Urothelium cell line (cell line): ENCODE data around the gene KREMEN1.
"Not testable (repeated sequence)": the region's sequence is repeated elsewhere in the genome, so short reads cannot be mapped to it uniquely, and the experiment has no call there.

Experiments used
- DNase-seq: peaks from one replicate; pipeline ENCODE4 v3.0.0; 2011; ENCODE audit warnings: low spot score, mixed read lengths
- FAIRE-seq: peaks from 2 replicates; lab custom pipeline; 2011; peaks lifted over from hg19 to GRCh38; lab: Jason Lieb, UNC

KREMEN1 gene

DNA sequence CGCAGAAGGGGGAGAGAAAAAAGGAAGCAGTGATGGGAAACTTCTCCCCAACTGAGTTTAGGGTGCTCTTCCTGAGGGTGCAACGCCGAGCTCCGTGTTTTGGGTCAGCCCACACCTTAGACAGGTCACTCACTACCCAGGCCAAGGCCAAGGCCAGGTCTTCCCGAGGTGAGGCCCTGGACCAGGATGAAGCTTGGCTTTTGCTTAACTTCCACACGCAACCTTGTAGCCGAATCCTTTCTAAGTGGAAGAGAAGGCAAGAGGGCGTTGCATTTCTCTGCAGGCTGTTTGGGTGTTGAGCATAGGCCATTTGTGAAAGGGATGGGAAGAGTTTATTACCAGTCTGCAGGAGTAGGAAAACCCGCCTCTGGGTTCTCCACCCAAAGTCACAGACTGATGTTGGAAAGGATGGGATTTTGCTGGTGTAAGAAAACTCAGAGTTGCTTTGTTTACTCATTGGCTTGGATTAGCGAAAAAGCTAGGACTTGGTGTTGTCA is 1.5 kb downstream of the KREMEN1 start:
- FAIRE-seq (no peak), DNase-seq (no peak)

DNA sequence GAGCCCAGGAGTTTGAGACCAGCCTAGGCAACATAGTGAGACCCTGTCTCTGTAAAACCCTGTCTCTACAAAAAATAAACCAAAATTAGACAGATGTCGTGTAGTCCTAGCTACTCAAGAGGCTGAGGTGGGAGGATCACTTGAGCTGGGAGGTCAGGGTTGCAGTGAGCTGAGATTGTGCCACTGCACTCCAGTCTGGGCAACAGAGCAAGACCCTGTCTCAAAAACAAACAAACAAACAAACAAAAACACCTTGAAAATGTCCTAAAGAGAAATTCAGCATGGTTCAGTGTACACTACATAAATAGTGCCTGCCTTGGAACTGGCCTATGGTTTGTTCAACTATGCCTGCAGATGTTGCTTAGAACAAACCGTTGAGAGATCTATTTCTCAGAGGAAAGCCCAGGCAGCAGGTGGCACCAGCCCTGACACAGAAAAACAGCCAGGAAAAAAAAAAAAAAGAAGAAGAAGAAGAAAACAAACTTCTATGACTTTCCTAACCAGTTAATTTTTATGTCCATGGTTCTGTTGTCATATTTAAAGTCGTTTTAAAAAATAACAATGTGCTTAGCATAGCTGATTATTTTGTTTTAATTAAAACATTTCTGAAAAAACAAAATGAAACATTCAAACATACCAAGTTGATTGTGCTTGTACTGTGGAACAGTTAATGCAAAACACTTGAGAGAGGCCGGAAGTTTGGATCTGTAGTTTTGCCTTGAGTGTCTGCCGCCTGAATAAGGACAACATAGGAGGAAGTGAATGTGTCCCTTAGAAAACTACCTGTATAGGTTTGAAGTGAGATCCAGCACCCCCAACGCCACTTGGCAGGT is 5.4 kb downstream of the KREMEN1 start:
- FAIRE-seq = no peak
- DNase-seq = no peak

DNA sequence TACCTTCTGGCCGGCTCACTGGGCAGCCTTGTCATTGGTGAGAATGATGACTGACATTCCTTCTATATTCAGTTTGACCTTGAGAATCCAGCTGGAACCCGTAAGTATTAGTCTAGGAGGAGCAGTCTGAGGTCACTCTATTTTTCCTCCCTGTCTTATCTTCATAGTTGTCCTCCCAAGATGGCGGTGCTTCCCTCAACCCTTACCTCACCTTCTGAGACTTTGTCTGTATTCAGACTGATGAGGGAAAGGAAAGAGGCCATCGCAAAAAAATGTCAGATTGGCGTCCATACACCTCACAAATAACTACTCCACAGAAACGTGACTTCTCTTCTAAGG is 6.0 kb downstream of the KREMEN1 start:
- FAIRE-seq = no peak
- DNase-seq = no peak

DNA sequence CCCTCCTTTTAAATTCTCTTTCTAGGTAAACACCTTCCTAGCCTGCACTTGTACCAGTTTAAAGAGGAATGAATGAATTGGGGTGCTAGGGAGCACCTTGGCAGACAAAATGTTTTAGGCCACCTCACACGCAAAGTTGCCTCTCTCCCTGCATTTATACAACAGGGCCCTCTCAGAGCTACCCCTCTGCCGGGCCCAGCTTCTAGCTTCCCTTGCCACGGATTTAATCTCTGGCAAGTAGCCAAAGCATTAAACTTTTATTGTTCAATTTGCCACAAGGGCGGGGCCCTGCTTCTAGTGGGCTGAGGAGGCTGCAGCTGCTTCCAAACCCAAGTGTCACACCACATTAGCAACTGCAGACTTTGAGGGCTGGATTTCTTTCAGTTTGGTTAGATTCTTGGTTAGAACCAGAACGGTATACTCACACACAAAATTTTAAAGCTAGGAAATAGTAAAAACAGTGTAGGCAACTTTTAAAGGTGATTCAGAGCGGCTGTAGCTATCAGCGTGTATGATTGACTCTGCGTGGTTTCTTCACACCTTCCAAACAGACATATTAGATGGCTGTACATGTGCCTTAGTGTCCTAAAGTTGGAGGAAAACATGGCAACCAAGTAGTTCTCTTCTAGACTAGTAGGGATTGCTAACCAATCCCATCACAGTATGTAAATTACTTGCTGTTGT is 6.5 kb downstream of the KREMEN1 start:
- no peak for FAIRE-seq
- DNase-seq = no peak

DNA sequence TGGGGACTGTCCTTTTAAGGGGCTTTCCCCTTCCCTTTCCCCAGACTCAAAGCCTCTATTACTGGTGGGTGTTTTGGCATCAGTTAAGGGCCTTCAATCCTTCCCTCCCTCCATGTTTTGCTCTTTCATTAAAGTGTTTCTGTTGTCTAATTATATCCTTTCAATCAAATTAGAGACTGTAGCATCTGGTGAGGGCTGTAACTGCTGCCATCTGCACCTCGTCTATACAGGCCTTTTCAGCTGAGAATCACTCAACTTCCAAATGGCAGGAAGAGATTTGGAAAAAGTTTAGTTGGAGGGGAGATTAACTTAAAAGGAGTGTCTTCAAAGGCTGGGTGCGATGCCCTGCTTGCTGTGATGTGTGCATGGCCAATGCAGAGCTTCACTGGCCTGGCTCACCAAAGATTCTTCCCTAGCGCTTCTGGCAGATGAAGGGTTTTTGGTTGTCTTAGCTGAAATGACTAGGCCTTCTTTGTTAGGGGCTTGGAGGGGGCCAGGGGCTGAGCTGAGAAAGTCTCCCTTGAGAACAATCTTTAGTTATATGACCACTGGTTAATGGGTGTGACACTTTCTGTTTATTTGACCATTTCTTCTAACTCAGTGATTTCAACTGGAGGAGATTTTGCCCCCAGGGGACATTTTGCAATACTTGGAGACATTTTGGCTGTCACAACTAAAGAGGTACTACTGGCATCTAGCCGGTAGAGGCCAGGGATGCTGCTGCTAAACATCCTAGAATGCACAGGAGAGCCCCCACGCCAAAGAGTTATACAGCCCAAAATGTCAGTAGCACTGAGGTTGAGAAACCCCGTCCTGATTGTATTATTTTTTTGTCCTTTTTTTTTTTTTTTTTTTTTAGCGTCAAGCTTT is 7.5 kb downstream of the KREMEN1 start:
- DNase-seq (no peak), FAIRE-seq (no peak)

DNA sequence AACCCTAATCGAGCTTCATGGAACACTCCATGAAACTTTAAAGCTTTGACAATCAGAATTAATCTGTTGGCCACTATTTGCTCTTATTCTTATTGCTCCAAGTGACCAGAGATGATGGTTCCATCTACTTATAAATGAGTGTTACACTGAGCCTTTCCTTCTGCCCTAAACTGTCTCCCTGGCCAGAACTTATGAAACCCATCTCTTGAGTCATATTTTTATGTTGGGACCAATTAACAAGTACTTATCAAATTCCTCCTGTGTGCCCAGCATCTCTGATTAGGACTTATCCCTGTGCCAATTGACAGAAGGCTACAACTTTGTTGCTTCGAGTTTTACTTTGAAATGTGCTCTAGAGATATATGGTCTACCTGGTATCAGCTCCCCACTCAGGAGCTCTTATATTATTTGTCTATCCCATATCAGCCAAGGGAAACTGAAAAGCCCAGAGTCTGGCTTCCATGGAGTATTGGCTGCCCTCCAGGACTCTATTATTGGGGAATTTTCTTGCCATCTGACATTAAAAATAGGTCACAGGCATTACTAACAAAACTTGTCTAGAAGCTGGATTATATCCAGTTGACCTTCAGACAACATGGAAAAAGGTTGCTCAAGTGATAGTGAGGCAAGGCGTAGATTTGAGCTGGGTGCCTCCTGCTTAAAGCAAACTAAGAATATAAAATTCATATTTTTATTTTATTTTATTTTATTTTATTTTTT is 8.8 kb downstream of the KREMEN1 start:
- DNase-seq (no peak), FAIRE-seq (no peak)

DNA sequence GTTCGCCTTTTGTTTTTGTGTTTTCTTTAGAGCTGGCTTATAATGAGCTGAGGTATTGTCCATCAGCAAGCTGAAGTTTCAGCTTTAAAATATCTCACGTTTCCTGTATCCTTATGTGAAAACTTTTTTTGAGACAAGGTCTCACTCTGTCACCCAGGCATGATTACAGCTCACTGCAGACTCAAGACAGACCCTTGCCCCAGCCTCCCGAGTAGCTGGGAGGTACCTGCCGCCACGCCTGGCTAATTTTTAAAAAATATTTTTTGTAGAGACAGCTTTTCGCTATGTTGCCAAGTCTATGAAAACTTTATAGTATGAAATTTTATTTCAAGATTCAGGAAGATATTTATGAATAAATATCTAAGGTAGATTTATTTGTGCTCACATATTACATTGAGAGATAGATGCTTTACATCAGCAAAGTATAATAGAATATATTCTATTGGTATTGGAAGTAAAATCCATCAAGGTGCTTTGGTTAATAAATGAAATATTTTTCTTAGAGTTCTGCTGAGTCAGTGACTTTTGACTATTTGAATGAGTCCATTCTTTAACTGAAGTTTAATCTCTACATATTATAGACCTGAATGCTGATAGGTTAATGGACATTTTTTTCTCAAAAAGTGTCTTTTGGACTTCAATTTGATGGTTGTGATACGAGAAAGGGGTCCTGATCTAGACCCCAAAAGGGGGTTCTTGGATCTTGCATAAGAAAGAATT is 10.2 kb downstream of the KREMEN1 start:
- no peak for DNase-seq
- FAIRE-seq = no peak

GRCh38 chr22:29083576-29083932 is 10.7 kb downstream of the KREMEN1 start:
- FAIRE-seq, DNase-seq: not testable (repeated sequence)

GRCh38 chr22:29083933-29084591 is 11.2 kb downstream of the KREMEN1 start:
- DNase-seq (no peak), FAIRE-seq (no peak)

DNA sequence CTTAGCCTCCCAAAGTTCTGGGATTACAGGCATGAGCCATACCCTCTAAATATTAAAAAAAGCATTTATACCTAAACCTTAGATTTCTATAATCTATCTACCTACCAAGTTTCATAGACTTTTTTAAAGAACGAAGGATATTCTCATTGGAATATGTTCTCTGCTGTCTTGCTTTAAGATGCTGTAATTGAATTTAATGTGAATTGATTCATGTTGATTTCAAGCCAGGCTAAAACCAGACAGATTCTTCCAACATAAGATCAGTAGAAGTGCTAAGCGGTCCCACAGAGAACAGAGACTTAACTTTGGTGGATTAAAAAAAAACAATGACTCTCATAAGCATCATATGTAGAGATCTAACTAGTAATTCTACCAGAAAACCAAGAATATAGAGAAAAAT is 14.2 kb downstream of the KREMEN1 start:
- DNase-seq (no peak), FAIRE-seq (no peak)

DNA sequence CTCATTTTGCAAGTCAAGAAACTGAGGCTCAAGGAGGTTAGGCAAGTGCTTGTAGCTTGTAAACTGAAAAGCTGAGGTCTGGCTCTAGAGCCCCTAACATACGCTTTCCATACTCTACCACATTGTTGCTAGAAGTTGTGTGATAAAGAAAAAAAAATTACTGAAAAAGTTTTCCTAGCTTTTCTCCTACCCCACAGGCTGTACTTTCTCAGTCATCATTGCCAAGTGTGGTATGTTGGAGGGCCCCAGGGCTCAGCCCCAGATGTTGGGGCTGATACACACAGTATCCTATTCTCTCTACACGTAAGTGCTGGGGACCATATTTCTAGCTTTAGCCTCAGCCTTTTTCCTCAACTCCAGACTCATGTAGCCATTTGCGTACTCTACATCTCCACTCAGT is 16.0 kb downstream of the KREMEN1 start:
- DNase-seq (no peak), FAIRE-seq (no peak)

- FAIRE-seq (no peak), DNase-seq (no peak)
Measured at GRCh38 chr22:29089507-29089906, 16.7 kb downstream of the KREMEN1 start.

DNA sequence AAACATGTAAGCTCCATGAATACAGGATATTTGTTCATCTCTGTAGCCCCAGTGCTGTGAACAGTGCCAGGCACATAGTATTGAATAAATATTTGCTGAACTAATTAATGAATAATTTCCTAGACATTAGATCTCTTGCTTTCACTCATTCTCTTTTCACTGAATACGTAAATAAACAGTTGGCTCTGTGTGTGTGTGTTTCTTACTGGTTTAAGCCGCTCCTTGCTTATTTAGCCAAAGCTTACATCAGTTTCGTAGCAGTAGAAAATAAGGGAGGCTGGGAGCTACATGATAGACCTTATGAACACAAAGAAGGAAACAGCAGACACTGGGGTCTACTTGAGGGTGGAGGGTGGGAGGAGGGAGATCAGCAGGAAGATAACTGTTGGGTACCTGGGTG is 17.2 kb downstream of the KREMEN1 start:
- no peak for DNase-seq
- no peak for FAIRE-seq

- DNase-seq (no peak), FAIRE-seq (no peak)
Measured at GRCh38 chr22:29092243-29092642, 19.4 kb downstream of the KREMEN1 start.

GRCh38 chr22:29093030-29093429 is 20.2 kb downstream of the KREMEN1 start:
- DNase-seq (no peak), FAIRE-seq (no peak)

GRCh38 chr22:29093501-29094300 is 20.9 kb downstream of the KREMEN1 start:
- DNase-seq (no peak), FAIRE-seq (no peak)

- DNase-seq (no peak), FAIRE-seq (no peak)
Measured at GRCh38 chr22:29095459-29095858, 22.6 kb downstream of the KREMEN1 start.

- DNase-seq (no peak), FAIRE-seq (no peak)
Measured at GRCh38 chr22:29096736-29097669, 24.2 kb downstream of the KREMEN1 start.
